VCaP (cell line): ENCODE results near the gene ATP8A1.

ENCODE experiments used
- H3K27ac ChIP-seq: fragments of 450-650 bp; 2 replicates; pipeline ENCODE4 v1.5.1; 2017
- CTCF ChIP-seq: fragments of 450-650 bp; conservative IDR thresholded peaks from 2 replicates; pipeline ENCODE4 v1.5.1; 2017; ENCODE audit warnings: mild to moderate bottlenecking, moderate library complexity

ATP8A1 gene

GRCh38 chr4:42640613-42641012, 16.3 kb downstream of the ATP8A1 start:
- no peak overlapping the region for H3K27ac ChIP-seq
- no peak for TF ChIP-seq CTCF

GRCh38 chr4:42638993-42639392, 17.9 kb downstream of the ATP8A1 start:
- TF ChIP-seq CTCF: no peak

GRCh38 chr4:42638321-42638720, 18.6 kb downstream of the ATP8A1 start:
- TF ChIP-seq CTCF: no peak
- no peak overlapping the region for H3K27ac ChIP-seq

More at GRCh38 chr4:42638993-42639392, 17.9 kb downstream of the ATP8A1 start:
- H3K27ac ChIP-seq: no peak overlapping the region

GRCh38 chr4:42637867-42638266, 19.0 kb downstream of the ATP8A1 start:
- no peak overlapping the region for H3K27ac ChIP-seq
- TF ChIP-seq CTCF: no peak

GRCh38 chr4:42637104-42637503, 19.8 kb downstream of the ATP8A1 start:
- no peak overlapping the region for H3K27ac ChIP-seq
- TF ChIP-seq CTCF: no peak

- TF ChIP-seq CTCF: no peak
- H3K27ac ChIP-seq: no peak overlapping the region
Observed at GRCh38 chr4:42636645-42636949, 20.3 kb downstream of the ATP8A1 start.

GRCh38 chr4:42633605-42634388, 23.1 kb downstream of the ATP8A1 start:
- no peak overlapping the region for H3K27ac ChIP-seq
- no peak for TF ChIP-seq CTCF
